Measurements from ENCODE around the gene CNTN6.

- TF ChIP-seq, protein P1, sequence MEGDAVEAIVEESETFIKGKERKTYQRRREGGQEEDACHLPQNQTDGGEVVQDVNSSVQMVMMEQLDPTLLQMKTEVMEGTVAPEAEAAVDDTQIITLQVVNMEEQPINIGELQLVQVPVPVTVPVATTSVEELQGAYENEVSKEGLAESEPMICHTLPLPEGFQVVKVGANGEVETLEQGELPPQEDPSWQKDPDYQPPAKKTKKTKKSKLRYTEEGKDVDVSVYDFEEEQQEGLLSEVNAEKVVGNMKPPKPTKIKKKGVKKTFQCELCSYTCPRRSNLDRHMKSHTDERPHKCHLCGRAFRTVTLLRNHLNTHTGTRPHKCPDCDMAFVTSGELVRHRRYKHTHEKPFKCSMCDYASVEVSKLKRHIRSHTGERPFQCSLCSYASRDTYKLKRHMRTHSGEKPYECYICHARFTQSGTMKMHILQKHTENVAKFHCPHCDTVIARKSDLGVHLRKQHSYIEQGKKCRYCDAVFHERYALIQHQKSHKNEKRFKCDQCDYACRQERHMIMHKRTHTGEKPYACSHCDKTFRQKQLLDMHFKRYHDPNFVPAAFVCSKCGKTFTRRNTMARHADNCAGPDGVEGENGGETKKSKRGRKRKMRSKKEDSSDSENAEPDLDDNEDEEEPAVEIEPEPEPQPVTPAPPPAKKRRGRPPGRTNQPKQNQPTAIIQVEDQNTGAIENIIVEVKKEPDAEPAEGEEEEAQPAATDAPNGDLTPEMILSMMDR (IDR thresholded peaks at IDR 0.05), result no peak
- TF ChIP-seq POLR2A (IDR thresholded peaks at IDR 0.05), result no peak
These were observed 330.8 kb downstream of the CNTN6 start for GRCh38 chr3:1423566-1424089.

Measured in adrenal gland (tissue), 5 donors.